GM12878 (cell line): ENCODE results near the gene OTULIN. TPM values are rescaled to one million over a fixed set of nuclear protein-coding genes. Genes with fewer than 3 reads are reported as not detected.

Source experiments
- ATAC-seq: fragments of 200-7000 bp; cut with Tn5 transposase; 3 replicates; pipeline ENCODE4 v1.9.1; 2020; ENCODE audit warnings: mild to moderate bottlenecking, moderate library complexity
- BruUV-seq: library from RNA; stranded (reverse); fragments of 400-500 nt; replicated peaks from 2 replicates; lab custom pipeline; 2021; lab: Mats Ljungman, UMichigan
- CTCF ChIA-PET: fragments of 300-600 bp; sonication (Branson Sonifier 250); formaldehyde crosslinking; extraction: SDS; loops from one replicate; lab custom pipeline; 2021; ENCODE audit warnings: inconsistent platforms; lab: Yijun Ruan, JAX
- POLR2A ChIA-PET: fragments of 350-600 bp; formaldehyde crosslinking; extraction: SDS; loops from one replicate; lab custom pipeline; 2021; ENCODE audit warnings: inconsistent platforms; lab: Charles Lee
- RAD21 ChIA-PET: fragments of 300-600 bp; sonication (Branson Sonifier 250); formaldehyde crosslinking; loops from one replicate; lab custom pipeline; 2023; ENCODE audit warnings: antibody characterized with exemption; ENCODE audit not compliant: unreplicated experiment; lab: Charles Lee
- SMC1A ChIA-PET: fragments of 300-600 bp; sonication (Branson Sonifier 250); formaldehyde crosslinking; loops from one replicate; lab custom pipeline; 2023; ENCODE audit not compliant: unreplicated experiment, uncharacterized antibody; lab: Charles Lee
- DNase-seq: peaks from one replicate; pipeline ENCODE4 v3.0.0-alpha.2; 2011; ENCODE audit warnings: low read depth, low spot score
- FAIRE-seq: peaks from 3 replicates; lab custom pipeline; 2011; peaks lifted over from hg19 to GRCh38; lab: Jason Lieb, UNC
- H2AFZ ChIP-seq: 2 replicates; pipeline ENCODE4 v1.6.0; 2011; ENCODE audit warnings: low read depth, low read length, control low read depth; ENCODE audit not compliant: control insufficient read depth
- H3K27ac ChIP-seq: 2 replicates; pipeline ENCODE4 v1.5.1; 2011; ENCODE audit warnings: control low read depth; ENCODE audit not compliant: control insufficient read depth, insufficient read depth
- H3K27me3 ChIP-seq, 2 experiments: replicated peaks in 1 of 2; 2 replicates each; pipeline versions ENCODE4 v1.6.0 to v1.6.1; 2011; ENCODE audit warnings: low read length in 1 of 2; ENCODE audit not compliant: control insufficient read depth in 2 of 2, insufficient read depth in 2 of 2
- H3K36me3 ChIP-seq, 2 experiments: 2 replicates each; pipeline ENCODE4 v1.5.1; 2011; ENCODE audit warnings: low read length in 1 of 2; ENCODE audit not compliant: control insufficient read depth in 2 of 2, insufficient read depth in 2 of 2
- H3K4me1 ChIP-seq: 2 replicates; pipeline ENCODE4 v1.6.1; 2011; ENCODE audit warnings: mild to moderate bottlenecking, low read length, moderate library complexity, mixed read lengths; ENCODE audit not compliant: control insufficient read depth, insufficient read depth
- H3K4me2 ChIP-seq: 2 replicates; pipeline ENCODE4 v1.6.0; 2011; ENCODE audit warnings: control low read depth; ENCODE audit not compliant: control insufficient read depth, insufficient read depth
- H3K4me3 ChIP-seq: fragments of 200-600 bp; sonication (generic); 2 replicates; pipeline ENCODE4 v1.5.1; 2016
- H3K79me2 ChIP-seq: 2 replicates; pipeline ENCODE4 v1.6.0; 2011; ENCODE audit warnings: low read length; ENCODE audit not compliant: control insufficient read depth, insufficient read depth
- H3K9ac ChIP-seq: 2 replicates; pipeline ENCODE4 v1.8.0; 2011; ENCODE audit warnings: low read length, control low read depth, mixed read lengths; ENCODE audit not compliant: control insufficient read depth, insufficient read depth
- H3K9me3 ChIP-seq: replicated peaks from 3 replicates; pipeline ENCODE4 v1.5.1; 2011; ENCODE audit warnings: mild to moderate bottlenecking, low read length; ENCODE audit not compliant: control insufficient read depth, insufficient read depth
- H4K20me1 ChIP-seq: 2 replicates; pipeline ENCODE4 v1.6.0; 2011; ENCODE audit not compliant: control insufficient read depth, insufficient read depth
- CBFB ChIP-seq: IDR thresholded peaks from 2 replicates; pipeline ENCODE4 v1.6.1; 2016; ENCODE audit warnings: antibody characterized with exemption, low read depth
- E2F4 ChIP-seq: IDR thresholded peaks from 2 replicates; pipeline ENCODE4 v1.6.1; 2012; ENCODE audit warnings: low read depth, low read length, improper control_type of control experiment
- HCFC1 ChIP-seq: fragments of 150-350 bp; IDR thresholded peaks from 2 replicates; pipeline ENCODE4 v1.6.1; 2014; ENCODE audit warnings: low read length
- IKZF2 ChIP-seq, 2 experiments: fragments of 450-650 bp; IDR thresholded peaks; 2 replicates each; pipeline ENCODE4 v1.6.1; 2017; ENCODE audit warnings: mild to moderate bottlenecking in 2 of 2, moderate library complexity in 2 of 2
- JUND ChIP-seq: IDR thresholded peaks from 2 replicates; pipeline ENCODE4 v1.6.1; 2012; ENCODE audit warnings: low read depth, mild to moderate bottlenecking, low read length, improper control_type of control experiment, moderate library complexity
- MTA2 ChIP-seq: fragments of 450-650 bp; IDR thresholded peaks from 2 replicates; pipeline ENCODE4 v1.6.1; 2016; ENCODE audit warnings: low read depth, mild to moderate bottlenecking, moderate library complexity
- NRF1 ChIP-seq: conservative IDR thresholded peaks from 2 replicates; pipeline ENCODE4 v1.6.1; 2011; ENCODE audit warnings: mild to moderate bottlenecking, low read depth, low read length, improper control_type of control experiment
- PBX3 ChIP-seq: IDR thresholded peaks from 2 replicates; pipeline ENCODE4 v1.6.1; 2011; ENCODE audit warnings: mild to moderate bottlenecking, low read depth, low read length, moderate library complexity; ENCODE audit not compliant: insufficient replicate concordance
- SKIL ChIP-seq: fragments of 450-650 bp; IDR thresholded peaks from 2 replicates; pipeline ENCODE4 v1.6.1; 2017; ENCODE audit warnings: mild to moderate bottlenecking, low read depth, inconsistent platforms; ENCODE audit not compliant: poor library complexity, severe bottlenecking
- SUPT20H ChIP-seq: IDR thresholded peaks from 2 replicates; pipeline ENCODE4 v1.6.1; 2011; ENCODE audit warnings: low read depth, mild to moderate bottlenecking, low read length, moderate library complexity, borderline replicate concordance; ENCODE audit not compliant: control insufficient read depth
- USF1 ChIP-seq: IDR thresholded peaks from 2 replicates; pipeline ENCODE4 v1.6.1; 2011; ENCODE audit warnings: borderline replicate concordance, low read depth, mild to moderate bottlenecking, moderate library complexity, mixed read lengths, low read length; ENCODE audit not compliant: insufficient read depth; ENCODE audit errors: extremely low read length
- ZNF207 ChIP-seq: fragments of 450-650 bp; IDR thresholded peaks from 2 replicates; pipeline ENCODE4 v1.6.1; 2014; ENCODE audit warnings: antibody characterized with exemption, mild to moderate bottlenecking, borderline replicate concordance
- WGBS: methylation state at CpG from one replicate; pipeline ENCODE4 v1.1.6; 2016; ENCODE audit warnings: low lambda C conversion rate; ENCODE audit not compliant: insufficient replicate concordance, insufficient coverage; ENCODE audit errors: missing lambda C conversion rate; 5-methylcytosine and 5-hydroxymethylcytosine counted together
- in situ Hi-C: fragments of 300-500 bp; cut with MboI; formaldehyde crosslinking; loops from 9 replicates; pipeline ENCODE4 v1.14.3; 2018; ENCODE audit warnings: mixed read lengths
- intact Hi-C: fragments of 100-400 bp; cut with micrococcal nuclease; formaldehyde crosslinking; loops from one replicate; pipeline ENCODE4 v1.14.2; 2022; ENCODE audit not compliant: unreplicated experiment
- polyA plus RNA-seq, 11 experiments: library from polyadenylated mRNA; depleted of rRNA in 4 of 11; unstranded in 6 of 11; stranded (reverse) in 5 of 11; fragments of >200 nt; fragmentation: Nextera tagmentation in 4 of 11; fragmentation: Illumina TruSeq in 1 of 11; extraction: Ambion mirVana in 4 of 11; extraction: Trizol in 1 of 11; gene quantifications; 1 replicate in 1 of 11; 2 replicates in 10 of 11; pipeline versions ENCODE4 v1.2.1 to v1.2.3, GENCODE V29; 2011 to 2016; ENCODE audit warnings: inconsistent platforms in 2 of 11, missing spikeins in 2 of 11, low read depth in 1 of 11
- total RNA-seq, 4 experiments: library from RNA; depleted of rRNA in 3 of 4; stranded (reverse); fragments of >200 nt in 3 of 4; fragmentation: Illumina TruSeq in 1 of 4; extraction: Trizol in 1 of 4; gene quantifications; 2 replicates each; pipeline versions ENCODE4 v1.2.1 to v1.2.3, GENCODE V29; 2013 to 2021

OTULIN gene
- total and polyA plus RNA-seq, 10 of the 15 experiments (the other 5 are each of a cell fraction or from before 2014, with no cell fraction given), result 6.6 to 70.5 (median 28.7) TPM

- H3K9ac ChIP-seq, result no peak overlapping the region
- H3K4me3 ChIP-seq, result no peak overlapping the region
- no peak overlapping the region for H2AFZ ChIP-seq
- WGBS, result 90% methylated on average over 13 of the region's 13 CpGs
- H3K4me2 ChIP-seq, result no peak overlapping the region
- intact Hi-C loops, result no loop called here
- no TSS peak for BruUV-seq
- ChIA-PET CTCF (interaction anchor here (12.1 kb wide), 1 partner anchor 272 kb away, joined by 213 read pairs; no protein-coding TSS in a partner anchor), POLR2A (no interaction called here), RAD21 (no interaction called here), SMC1A (interaction anchor here (6.9 kb wide), 1 partner anchor 272 kb away, joined by 90 read pairs; no protein-coding TSS in a partner anchor)
- no peaks in the 10 kb centered on the region for H3K9me3 ChIP-seq
- no peaks in the 10 kb centered on the region for H3K79me2 ChIP-seq
- no peaks in the 10 kb centered on the region for H3K4me1 ChIP-seq
- FAIRE-seq (no peak), DNase-seq (no peak), ATAC-seq (no peak)
- H4K20me1 ChIP-seq, result no peaks in the 10 kb centered on the region
- TF ChIP-seq MTA2 (no peak), NRF1 (no peak), CBFB (no peak), IKZF2 (IDR thresholded peaks at IDR 0.05) (no peak), ZNF207 (no peak), USF1 (no peak), HCFC1 (no peak), JUND (no peak), PBX3 (no peak), SUPT20H (no peak), E2F4 (no peak), SKIL (no peak)
- H3K27me3 ChIP-seq, result no peaks in the 10 kb centered on the region
- no peak overlapping the region for H3K27ac ChIP-seq
- no peaks in the 10 kb centered on the region; a peak in 2 of 4 replicates for H3K36me3 ChIP-seq
- in situ Hi-C loops, result no loop called here
Observed at GRCh38 chr5:14730466-14730865, 65.9 kb downstream of the OTULIN start.
